Measurements from ENCODE around the gene XBP1.

DNA sequence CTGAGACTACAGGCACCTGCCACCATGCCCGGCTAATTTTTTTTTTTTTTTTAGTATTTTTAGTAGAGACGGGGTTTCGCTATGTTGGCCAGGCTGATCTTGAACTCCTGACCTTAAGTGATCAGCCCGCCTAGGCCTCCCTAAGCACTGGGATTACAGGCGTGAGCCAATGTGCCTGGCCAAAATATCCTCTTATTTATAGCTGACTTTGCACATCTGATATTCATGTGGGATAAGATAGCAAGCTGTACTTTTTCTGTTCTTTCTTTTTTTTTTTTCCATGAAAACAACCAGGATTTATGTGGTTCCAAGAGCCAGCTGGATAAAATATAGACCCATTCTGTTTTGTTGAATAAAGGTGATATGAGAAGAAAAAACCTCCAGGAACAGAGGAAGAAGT lies 12.1 kb upstream of the XBP1 start:
- TF ChIP-seq BACH1 (IDR thresholded peaks at IDR 0.05; ENCODE audit: borderline replicate concordance) (no peak), SMAD1 (IDR thresholded peaks at IDR 0.05; ENCODE audit: low read depth, partially characterized antibody) (no peak), ZSCAN29 (IDR thresholded peaks at IDR 0.05) (no peak), POLR2AphosphoS5 (IDR thresholded peaks at IDR 0.05; ENCODE audit: low read length) (no peak), EZH2 (IDR thresholded peaks at IDR 0.05; ENCODE audit: borderline replicate concordance, control insufficient read depth, low read depth, low read length) (no peak), CREM (IDR thresholded peaks at IDR 0.05; ENCODE audit: low read depth) (no peak), POLR2A (IDR thresholded peaks at IDR 0.05; ENCODE audit: low read depth, low read length) (no peak), SP1 (IDR thresholded peaks at IDR 0.05; ENCODE audit: low read depth, low read length) (no peak), TCF12 (IDR thresholded peaks at IDR 0.05; ENCODE audit: low read depth, low read length) (no peak)
- TF ChIP-seq, protein P1, sequence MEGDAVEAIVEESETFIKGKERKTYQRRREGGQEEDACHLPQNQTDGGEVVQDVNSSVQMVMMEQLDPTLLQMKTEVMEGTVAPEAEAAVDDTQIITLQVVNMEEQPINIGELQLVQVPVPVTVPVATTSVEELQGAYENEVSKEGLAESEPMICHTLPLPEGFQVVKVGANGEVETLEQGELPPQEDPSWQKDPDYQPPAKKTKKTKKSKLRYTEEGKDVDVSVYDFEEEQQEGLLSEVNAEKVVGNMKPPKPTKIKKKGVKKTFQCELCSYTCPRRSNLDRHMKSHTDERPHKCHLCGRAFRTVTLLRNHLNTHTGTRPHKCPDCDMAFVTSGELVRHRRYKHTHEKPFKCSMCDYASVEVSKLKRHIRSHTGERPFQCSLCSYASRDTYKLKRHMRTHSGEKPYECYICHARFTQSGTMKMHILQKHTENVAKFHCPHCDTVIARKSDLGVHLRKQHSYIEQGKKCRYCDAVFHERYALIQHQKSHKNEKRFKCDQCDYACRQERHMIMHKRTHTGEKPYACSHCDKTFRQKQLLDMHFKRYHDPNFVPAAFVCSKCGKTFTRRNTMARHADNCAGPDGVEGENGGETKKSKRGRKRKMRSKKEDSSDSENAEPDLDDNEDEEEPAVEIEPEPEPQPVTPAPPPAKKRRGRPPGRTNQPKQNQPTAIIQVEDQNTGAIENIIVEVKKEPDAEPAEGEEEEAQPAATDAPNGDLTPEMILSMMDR (IDR thresholded peaks at IDR 0.05 in 2 of 3, conservative IDR thresholded peaks at IDR 0.05 in 1 of 3; ENCODE audit: control insufficient read depth in 2 of 3, extremely low read depth in 1 of 3, insufficient read depth in 1 of 3, low read depth in 3 of 3, low read length in 3 of 3): no peak

All from GM12878 (cell line).